PFSK-1 (cell line): ENCODE measurements around the gene RET.

ENCODE experiments used
- FOXP2 ChIP-seq: optimal IDR thresholded peaks from 2 replicates; pipeline ENCODE3; 2011; ENCODE audit warnings: borderline replicate concordance, control low read depth, inconsistent platforms; ENCODE audit not compliant: insufficient read depth; ENCODE audit errors: extremely low read length, extremely low read depth
- POLR2AphosphoS5 ChIP-seq: IDR thresholded peaks from 2 replicates; pipeline ENCODE4 v1.6.1; 2012; ENCODE audit warnings: low read depth, mild to moderate bottlenecking, control low read depth, low read length, moderate library complexity
- SIN3A ChIP-seq: IDR thresholded peaks from 2 replicates; pipeline ENCODE4 v1.6.1; 2012; ENCODE audit warnings: mild to moderate bottlenecking, low read length, moderate library complexity, borderline replicate concordance; ENCODE audit not compliant: insufficient read depth
- TAF1 ChIP-seq: IDR thresholded peaks from 2 replicates; pipeline ENCODE4 v1.6.1; 2012; ENCODE audit warnings: low read length, control low read depth, borderline replicate concordance; ENCODE audit not compliant: insufficient read depth
- TF ChIP-seq, protein P1 (sequence below), 2 experiments: IDR thresholded peaks; 2 replicates each; pipeline versions ENCODE4 v1.6.1 to v1.8.0; 2011 to 2012; ENCODE audit warnings: low read depth in 2 of 2, low read length in 2 of 2, control low read depth in 1 of 2, inconsistent platforms in 1 of 2, mild to moderate bottlenecking in 1 of 2, moderate library complexity in 1 of 2; ENCODE audit not compliant: insufficient read depth in 1 of 2

RET gene

DNA sequence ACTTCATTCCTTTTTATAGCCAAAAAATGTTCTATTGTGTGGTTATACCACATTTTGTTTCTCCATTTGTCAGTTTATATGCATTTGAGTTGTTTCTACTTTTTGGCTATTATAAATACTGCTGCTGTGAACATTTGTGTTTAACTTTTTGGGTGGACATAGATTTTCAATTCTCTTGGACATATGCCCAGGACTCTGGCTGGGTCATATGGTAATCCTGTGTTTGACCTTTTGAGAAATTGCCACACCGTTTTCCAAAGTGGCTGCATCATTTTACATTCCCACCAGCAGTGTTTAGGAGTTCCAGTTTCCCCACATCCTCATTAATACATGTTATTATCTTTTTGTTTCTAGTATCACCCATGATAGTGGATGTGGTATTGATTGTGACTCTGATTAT is 100.7 kb downstream of the RET start:
- TF ChIP-seq SIN3A (no peak), TAF1 (no peak), FOXP2 (no peak), POLR2AphosphoS5 (no peak)
- TF ChIP-seq, protein P1, sequence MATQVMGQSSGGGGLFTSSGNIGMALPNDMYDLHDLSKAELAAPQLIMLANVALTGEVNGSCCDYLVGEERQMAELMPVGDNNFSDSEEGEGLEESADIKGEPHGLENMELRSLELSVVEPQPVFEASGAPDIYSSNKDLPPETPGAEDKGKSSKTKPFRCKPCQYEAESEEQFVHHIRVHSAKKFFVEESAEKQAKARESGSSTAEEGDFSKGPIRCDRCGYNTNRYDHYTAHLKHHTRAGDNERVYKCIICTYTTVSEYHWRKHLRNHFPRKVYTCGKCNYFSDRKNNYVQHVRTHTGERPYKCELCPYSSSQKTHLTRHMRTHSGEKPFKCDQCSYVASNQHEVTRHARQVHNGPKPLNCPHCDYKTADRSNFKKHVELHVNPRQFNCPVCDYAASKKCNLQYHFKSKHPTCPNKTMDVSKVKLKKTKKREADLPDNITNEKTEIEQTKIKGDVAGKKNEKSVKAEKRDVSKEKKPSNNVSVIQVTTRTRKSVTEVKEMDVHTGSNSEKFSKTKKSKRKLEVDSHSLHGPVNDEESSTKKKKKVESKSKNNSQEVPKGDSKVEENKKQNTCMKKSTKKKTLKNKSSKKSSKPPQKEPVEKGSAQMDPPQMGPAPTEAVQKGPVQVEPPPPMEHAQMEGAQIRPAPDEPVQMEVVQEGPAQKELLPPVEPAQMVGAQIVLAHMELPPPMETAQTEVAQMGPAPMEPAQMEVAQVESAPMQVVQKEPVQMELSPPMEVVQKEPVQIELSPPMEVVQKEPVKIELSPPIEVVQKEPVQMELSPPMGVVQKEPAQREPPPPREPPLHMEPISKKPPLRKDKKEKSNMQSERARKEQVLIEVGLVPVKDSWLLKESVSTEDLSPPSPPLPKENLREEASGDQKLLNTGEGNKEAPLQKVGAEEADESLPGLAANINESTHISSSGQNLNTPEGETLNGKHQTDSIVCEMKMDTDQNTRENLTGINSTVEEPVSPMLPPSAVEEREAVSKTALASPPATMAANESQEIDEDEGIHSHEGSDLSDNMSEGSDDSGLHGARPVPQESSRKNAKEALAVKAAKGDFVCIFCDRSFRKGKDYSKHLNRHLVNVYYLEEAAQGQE (IDR thresholded peaks at IDR 0.05; ENCODE audit: insufficient read depth in 1 of 2, low read depth in 2 of 2, low read length in 2 of 2), result no peak
